ENCODE measurements around the gene HNRNPLL.
A peak's percentile ranks its signal among the peaks of the same experiment; 100 is the strongest.

DNA sequence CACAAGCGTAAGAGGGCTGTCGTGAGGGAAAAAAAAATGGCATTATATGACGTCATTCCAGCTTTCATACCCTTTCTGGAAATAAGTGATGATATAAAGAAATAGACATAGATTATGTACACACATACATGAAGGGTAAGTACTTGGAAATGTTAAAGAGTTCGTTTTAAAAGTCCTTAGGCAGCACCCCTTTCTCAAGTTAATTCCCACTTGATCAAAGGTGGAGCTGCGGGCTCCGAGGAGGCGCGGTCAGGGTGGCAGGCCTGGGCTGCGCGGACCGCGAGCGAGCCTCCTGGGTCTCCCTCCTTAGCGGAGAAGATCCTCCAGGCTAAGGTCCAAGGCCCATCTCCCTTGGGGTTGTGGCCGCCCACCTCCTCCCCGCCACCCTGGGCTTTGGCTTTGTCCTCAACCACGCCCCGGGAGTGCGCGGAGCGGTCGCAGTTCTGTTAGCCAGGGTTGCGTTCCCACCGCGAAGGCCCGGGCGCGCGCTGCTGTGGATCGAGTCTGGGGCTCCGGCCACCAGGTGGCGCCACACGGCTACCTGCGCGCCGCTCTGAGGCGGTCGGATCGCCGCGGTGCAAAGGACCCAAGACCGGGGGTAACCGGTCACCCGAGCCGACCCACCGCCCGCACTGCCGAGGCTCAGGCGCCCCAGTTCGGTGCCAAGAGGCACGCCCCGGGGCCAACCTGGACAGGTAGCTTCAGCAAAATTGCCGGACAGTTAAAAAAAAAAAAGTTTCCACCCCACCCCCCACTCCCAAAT lies 66.8 kb downstream of the HNRNPLL start:
- TF ChIP-seq, protein P1, sequence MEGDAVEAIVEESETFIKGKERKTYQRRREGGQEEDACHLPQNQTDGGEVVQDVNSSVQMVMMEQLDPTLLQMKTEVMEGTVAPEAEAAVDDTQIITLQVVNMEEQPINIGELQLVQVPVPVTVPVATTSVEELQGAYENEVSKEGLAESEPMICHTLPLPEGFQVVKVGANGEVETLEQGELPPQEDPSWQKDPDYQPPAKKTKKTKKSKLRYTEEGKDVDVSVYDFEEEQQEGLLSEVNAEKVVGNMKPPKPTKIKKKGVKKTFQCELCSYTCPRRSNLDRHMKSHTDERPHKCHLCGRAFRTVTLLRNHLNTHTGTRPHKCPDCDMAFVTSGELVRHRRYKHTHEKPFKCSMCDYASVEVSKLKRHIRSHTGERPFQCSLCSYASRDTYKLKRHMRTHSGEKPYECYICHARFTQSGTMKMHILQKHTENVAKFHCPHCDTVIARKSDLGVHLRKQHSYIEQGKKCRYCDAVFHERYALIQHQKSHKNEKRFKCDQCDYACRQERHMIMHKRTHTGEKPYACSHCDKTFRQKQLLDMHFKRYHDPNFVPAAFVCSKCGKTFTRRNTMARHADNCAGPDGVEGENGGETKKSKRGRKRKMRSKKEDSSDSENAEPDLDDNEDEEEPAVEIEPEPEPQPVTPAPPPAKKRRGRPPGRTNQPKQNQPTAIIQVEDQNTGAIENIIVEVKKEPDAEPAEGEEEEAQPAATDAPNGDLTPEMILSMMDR (IDR thresholded peaks at IDR 0.05 in 8 of 11, conservative IDR thresholded peaks at IDR 0.05 in 3 of 11) = peak; percentile 69 to 96 (median 87)
- TF ChIP-seq POLR2A (IDR thresholded peaks at IDR 0.05) = no peak
